ENCODE measurements around the gene SIM2.

The SIM2 gene

GRCh38 chr21:36791695-36792470 is 93.0 kb downstream of the SIM2 start:
- Histone ChIP-seq H3K79me2 (no peaks in the 10 kb centered on the region), H3K27ac (no peak overlapping the region), H3K36me3 (ENCODE audit: control insufficient read depth, insufficient read depth, low read length) (no peaks in the 10 kb centered on the region), H3K4me3 (ENCODE audit: low read depth, low read length) (no peak overlapping the region), H2AFZ (no peak overlapping the region), H3K9me3 (ENCODE audit: control insufficient read depth, low read length) (no peaks in the 10 kb centered on the region), H3K27me3 (ENCODE audit: control insufficient read depth, insufficient read depth, low read length) (no peaks in the 10 kb centered on the region), H3K9ac (no peak overlapping the region), H3K4me2 (ENCODE audit: low read length) (no peak overlapping the region), H3K4me1 (no peaks in the 10 kb centered on the region)
- no peak for TF ChIP-seq CTCF (IDR thresholded peaks at IDR 0.05)

- no peaks in the 10 kb centered on the region for H3K4me1 ChIP-seq
- no peaks in the 10 kb centered on the region for H3K79me2 ChIP-seq
- H3K27ac ChIP-seq, result no peak overlapping the region
- no peaks in the 10 kb centered on the region for H3K9me3 ChIP-seq (ENCODE audit: control insufficient read depth, low read length)
- no peak overlapping the region for H3K4me2 ChIP-seq (ENCODE audit: low read length)
- no peak overlapping the region for H3K4me3 ChIP-seq (ENCODE audit: low read depth, low read length)
- TF ChIP-seq CTCF (IDR thresholded peaks at IDR 0.05), result no peak
- no peak overlapping the region for H2AFZ ChIP-seq
- H3K9ac ChIP-seq, result no peak overlapping the region
- H3K36me3 ChIP-seq (ENCODE audit: control insufficient read depth, insufficient read depth, low read length), result no peaks in the 10 kb centered on the region
- no peaks in the 10 kb centered on the region for H3K27me3 ChIP-seq (ENCODE audit: control insufficient read depth, insufficient read depth, low read length)
Measured at GRCh38 chr21:36792505-36792967, 93.6 kb downstream of the SIM2 start.

GRCh38 chr21:36796070-36796469 is 97.2 kb downstream of the SIM2 start:
- Histone ChIP-seq H3K36me3 (ENCODE audit: control insufficient read depth, insufficient read depth, low read length) (no peaks in the 10 kb centered on the region), H3K9ac (no peak overlapping the region), H3K9me3 (ENCODE audit: control insufficient read depth, low read length) (no peaks in the 10 kb centered on the region), H2AFZ (no peak overlapping the region), H3K4me1 (no peaks in the 10 kb centered on the region), H3K79me2 (no peaks in the 10 kb centered on the region), H3K4me2 (ENCODE audit: low read length) (no peak overlapping the region), H3K4me3 (ENCODE audit: low read depth, low read length) (no peak overlapping the region), H3K27me3 (ENCODE audit: control insufficient read depth, insufficient read depth, low read length) (no peaks in the 10 kb centered on the region), H3K27ac (no peak overlapping the region)
- no peak for TF ChIP-seq CTCF (IDR thresholded peaks at IDR 0.05)

DNA sequence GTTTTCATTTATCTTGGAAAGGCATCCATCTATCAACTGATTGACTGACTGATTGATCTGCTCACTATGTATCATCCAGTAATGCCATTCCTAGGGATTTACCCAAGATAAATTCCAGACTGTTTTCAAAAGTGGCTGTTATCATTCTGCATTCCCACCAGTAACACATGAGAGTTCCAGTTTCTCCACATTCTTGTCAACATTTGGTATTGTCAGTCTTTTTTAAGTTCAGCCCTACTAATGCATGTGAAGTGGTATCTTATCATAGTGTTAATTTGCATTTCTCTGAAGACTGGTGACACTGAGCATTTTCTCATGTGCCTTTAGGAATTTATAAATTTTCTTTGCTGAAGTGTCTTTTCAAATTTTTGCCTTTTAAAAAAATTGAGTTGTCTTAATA is 99.6 kb downstream of the SIM2 start:
- H3K4me3 ChIP-seq (ENCODE audit: low read depth, low read length), result no peak overlapping the region
- no peaks in the 10 kb centered on the region for H3K4me1 ChIP-seq
- H3K27ac ChIP-seq, result no peak overlapping the region
- no peak overlapping the region for H2AFZ ChIP-seq
- H3K36me3 ChIP-seq (ENCODE audit: control insufficient read depth, insufficient read depth, low read length), result no peaks in the 10 kb centered on the region
- H3K9ac ChIP-seq, result no peak overlapping the region
- H3K9me3 ChIP-seq (ENCODE audit: control insufficient read depth, low read length), result no peaks in the 10 kb centered on the region
- no peaks in the 10 kb centered on the region for H3K27me3 ChIP-seq (ENCODE audit: control insufficient read depth, insufficient read depth, low read length)
- no peaks in the 10 kb centered on the region for H3K79me2 ChIP-seq
- no peak overlapping the region for H3K4me2 ChIP-seq (ENCODE audit: low read length)
- no peak for TF ChIP-seq CTCF (IDR thresholded peaks at IDR 0.05)

All from parathyroid adenoma (tissue), 2 donors.